HG02759 (cell line): ENCODE data around the gene VPS50.
"Not testable (repeated sequence)": the region's sequence is repeated elsewhere in the genome, so short reads cannot be mapped to it uniquely, and the experiment has no call there.

Experiments
- ATAC-seq: cut with Tn5 transposase; IDR thresholded peaks from one replicate; pipeline ENCODE4 v1.9.1; 2021; ENCODE audit warnings: mild to moderate bottlenecking, moderate library complexity; ENCODE audit not compliant: unreplicated experiment

Gene VPS50

DNA sequence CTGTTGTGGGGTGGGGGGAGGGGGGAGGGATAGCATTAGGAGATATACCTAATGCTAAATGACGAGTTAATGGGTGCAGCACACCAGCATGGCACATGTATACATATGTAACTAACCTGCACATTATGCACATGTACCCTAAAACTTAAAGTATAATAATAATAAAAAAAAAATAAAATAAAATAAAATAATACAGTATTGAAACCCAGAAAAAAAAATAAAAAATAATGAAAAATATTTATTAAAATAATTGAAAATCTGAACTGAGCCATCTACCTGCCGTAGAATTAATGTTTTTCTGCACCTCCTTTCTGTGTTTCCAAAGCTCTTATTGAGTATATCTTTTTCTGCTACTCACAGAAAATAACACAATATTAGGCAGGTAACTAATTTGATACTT lies 94.1 kb downstream of the VPS50 start:
- not testable (repeated sequence) for ATAC-seq

DNA sequence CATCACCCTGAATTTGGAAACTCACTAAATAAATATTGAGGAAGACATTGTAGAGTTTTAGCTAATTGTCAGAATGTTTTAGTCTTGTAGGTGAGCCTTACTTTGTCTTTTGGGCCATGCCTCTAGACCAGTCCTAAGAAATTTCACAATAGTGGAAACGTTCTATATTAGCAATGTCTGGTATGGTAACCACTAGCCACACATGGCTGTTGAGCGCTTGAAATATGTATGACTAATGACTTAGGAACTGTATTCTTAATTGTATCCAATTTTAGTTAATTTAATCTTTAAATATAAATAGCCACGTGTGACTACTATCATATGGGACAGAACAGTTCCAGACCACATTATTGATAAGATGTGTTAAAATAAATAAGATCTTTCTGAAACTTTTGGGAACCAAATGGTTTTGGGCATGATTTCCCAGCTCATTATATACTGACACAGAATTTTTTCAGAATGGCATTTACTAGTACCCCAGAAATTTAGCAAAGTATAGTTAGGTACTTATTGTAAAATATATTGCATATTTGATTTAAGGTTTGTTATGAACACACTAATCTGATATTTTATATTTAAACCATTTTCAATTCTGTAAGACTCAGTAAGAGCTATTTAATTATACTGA lies 95.0 kb downstream of the VPS50 start:
- no peak for ATAC-seq

- ATAC-seq = no peak
Observed at GRCh38 chr7:93331706-93332105, 99.5 kb downstream of the VPS50 start.

GRCh38 chr7:93332172-93332571 lies 100.0 kb downstream of the VPS50 start:
- ATAC-seq = no peak

DNA sequence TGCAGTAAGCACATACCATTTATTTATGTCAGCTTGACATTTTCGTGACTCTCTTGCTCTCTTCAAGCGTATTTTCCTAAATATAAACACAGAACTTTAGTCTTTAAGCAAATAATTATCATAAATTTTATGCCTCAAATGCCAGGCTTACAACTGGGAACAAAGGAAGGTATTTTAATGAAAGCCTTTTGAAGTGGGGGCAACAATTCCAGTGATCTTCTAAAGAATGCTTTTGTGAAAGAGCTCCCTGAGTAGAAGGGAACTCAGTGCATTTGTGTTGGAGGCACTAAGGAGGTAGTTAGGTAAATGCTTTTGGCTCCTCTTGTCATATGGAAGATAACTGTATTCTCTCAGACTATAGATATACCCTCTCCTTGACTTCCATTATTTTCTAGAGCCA lies 104.9 kb downstream of the VPS50 start:
- ATAC-seq = no peak

DNA sequence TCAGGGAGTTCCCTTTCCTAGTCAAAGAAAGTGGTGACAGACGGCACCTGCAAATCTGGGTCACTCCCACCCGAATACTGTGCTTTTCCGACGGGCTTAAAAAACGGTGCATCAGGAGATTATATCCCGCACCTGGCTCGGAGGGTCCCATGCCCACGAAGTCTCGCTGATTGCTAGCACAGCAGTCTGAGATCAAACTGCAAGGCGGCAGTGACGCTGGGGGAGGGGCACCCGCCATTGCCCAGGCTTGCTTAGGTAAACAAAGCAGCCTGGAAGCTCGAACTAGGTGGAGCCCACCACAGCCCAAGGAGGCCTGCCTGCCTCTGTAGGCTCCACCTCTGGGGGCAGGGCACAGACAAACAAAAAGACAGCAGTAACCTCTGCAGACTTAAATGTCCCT lies 110.0 kb downstream of the VPS50 start:
- ATAC-seq = not testable (repeated sequence)

DNA sequence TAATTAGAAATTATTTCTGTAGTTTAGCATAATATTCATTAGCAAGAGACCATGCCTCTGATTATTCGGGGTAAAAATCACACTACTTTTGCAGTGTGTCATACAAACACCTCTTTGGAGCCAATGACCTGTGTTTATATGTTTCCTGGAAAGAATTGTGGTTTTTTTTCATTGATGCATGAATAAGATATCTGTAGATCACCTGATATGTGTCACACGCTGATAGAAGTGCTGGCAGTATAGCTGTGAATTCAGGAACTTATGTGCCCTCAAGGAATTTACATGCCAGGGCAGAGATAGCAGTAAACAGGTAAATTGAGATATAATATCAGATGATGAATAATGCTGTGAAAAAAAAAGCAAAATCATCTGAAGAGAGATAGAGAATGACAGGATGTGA lies 118.2 kb downstream of the VPS50 start:
- ATAC-seq = no peak

DNA sequence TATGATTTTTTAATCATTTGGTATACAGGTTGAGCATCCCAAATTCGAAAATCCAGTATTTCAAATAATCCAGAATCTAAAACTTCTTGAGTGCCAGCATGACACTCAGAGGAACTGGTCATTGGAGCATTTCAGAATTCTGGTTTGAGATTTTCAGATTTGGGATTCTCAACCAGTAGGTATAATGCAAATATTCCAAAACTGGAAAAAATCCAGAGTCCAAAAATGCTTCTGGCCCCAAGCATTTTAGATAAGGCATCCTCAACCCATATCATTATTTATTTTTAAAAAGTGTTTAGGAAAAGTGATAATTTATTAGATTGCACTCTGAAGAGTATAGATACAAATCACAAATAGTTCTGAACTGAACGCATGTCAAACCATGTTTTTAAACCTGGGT lies 120.7 kb downstream of the VPS50 start:
- no peak for ATAC-seq

DNA sequence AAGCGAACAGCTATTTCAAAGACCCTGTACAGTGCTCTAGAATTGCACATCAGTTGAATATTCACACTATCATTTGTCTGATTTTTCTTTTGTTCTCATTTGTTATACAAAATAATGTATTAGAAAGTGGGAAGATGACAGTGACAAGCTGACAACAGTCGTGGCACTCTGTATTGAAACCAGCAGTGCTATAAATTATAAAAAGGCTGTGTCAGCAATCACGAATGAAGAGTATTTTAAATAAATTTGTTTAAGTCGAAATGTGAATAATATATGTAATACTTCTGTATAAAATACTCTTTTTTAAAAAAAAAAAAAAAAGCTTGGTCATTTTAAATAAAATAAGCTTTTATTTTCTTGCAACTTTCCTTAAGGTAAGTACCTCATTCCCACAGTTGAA lies 122.6 kb downstream of the VPS50 start:
- ATAC-seq = no peak

GRCh38 chr7:93359520-93360198 lies 127.5 kb downstream of the VPS50 start:
- ATAC-seq = no peak

GRCh38 chr7:93361853-93362252 lies 129.7 kb downstream of the VPS50 start:
- no peak for ATAC-seq

GRCh38 chr7:93364806-93365205 lies 132.6 kb downstream of the VPS50 start:
- no peak for ATAC-seq

DNA sequence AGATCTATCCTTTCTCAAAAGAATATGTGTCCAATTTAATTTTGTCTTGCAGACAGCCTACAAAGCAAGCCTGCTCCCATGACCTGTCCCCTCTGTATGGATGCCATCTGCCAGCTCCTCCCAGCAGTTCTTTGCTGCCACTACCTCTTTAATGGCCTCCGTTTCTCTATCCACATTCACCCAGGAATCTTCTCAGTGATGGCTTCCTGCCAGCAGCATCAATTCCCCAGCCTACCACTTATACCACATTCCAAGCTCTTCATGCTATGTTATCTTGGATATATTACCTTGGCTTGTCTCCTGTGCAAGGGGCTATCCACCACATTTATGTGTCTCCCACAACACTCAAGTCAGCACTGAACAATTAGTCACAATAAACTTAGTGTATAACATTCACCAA lies 133.2 kb downstream of the VPS50 start:
- no peak for ATAC-seq

GRCh38 chr7:93366816-93367215 lies 134.7 kb downstream of the VPS50 start:
- no peak for ATAC-seq

GRCh38 chr7:93367254-93367653 lies 135.1 kb downstream of the VPS50 start:
- ATAC-seq = no peak

- ATAC-seq = not testable (repeated sequence)
Observed at GRCh38 chr7:93370937-93371336, 138.8 kb downstream of the VPS50 start.

GRCh38 chr7:93373537-93373936 lies 141.4 kb downstream of the VPS50 start:
- ATAC-seq = no peak

GRCh38 chr7:93374345-93374940 lies 142.3 kb downstream of the VPS50 start:
- peak; percentile 75 for ATAC-seq

DNA sequence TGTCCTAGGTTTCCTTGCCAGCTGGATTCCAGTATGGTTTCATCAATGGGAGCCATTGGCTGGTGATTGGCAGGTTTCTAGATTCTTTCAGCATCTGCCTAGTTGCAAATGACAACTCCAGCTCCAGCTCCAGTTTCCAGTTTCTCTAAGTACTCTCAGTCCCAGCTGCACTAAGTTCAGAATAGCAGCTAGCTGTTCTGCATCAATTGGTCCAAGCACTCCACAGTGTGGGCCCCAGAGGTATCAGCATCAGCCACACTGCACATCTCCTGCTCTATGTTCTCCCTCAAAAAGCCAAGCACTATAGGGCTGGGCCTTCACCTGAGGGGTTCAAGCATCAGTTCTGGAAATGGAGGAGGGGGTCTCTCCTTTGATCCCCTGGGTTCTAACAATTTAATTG lies 143.4 kb downstream of the VPS50 start:
- ATAC-seq = no peak

- ATAC-seq = no peak
Observed at GRCh38 chr7:93378131-93378760, 146.1 kb downstream of the VPS50 start.

DNA sequence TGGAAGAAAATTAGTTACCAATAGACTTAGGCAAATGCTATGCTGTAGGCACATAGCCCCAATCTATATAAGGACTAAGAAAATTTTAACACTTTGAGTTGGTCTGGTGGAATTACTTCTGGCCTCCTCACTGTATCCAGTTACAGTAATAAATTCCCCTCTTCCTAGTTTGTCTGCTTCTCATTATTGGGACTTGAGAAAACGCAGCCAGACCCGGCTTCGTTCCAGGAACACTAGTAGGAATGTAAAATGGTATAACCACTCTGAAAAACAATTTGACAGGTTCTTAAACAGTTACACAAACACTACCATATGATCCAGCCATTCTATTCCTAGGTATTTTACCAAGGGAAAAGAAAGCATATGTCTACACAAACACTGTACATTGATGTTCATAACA lies 150.2 kb downstream of the VPS50 start:
- ATAC-seq = no peak

DNA sequence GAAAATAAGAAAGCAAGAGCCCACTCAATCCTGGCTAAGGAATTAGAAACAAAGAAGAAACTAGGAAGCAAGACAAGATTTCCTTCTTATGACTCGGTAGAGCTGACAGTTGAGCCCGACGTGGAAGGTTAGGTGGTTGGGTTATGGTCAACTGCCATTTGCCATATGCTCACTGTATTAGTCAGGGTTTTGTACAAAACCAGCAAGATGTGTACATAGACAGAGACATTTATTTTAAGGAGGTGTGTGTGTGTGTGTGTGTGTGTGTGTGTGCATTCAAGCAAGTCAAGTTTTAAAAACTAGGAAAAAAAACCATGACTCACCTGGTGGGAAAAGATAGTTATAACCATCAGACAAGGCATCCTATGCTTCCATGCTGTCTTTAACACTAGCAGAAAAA lies 158.5 kb downstream of the VPS50 start:
- ATAC-seq = no peak
